Panc1 (cell line): ENCODE measurements around the gene MMAB. TPM values are rescaled to one million over a fixed set of nuclear protein-coding genes. Genes with fewer than 3 reads are reported as not detected.

ENCODE experiments used
- ATAC-seq: fragments of 200-7000 bp; cut with Tn5 transposase; 2 replicates; pipeline ENCODE4 v1.9.1; 2020; ENCODE audit warnings: mild to moderate bottlenecking, moderate library complexity
- BruUV-seq: library from RNA; stranded (reverse); fragments of 400-500 nt; replicated peaks from 2 replicates; lab custom pipeline; 2021; lab: Mats Ljungman, UMichigan
- CTCF ChIA-PET: fragments of 300-600 bp; sonication (Branson Sonifier 250); formaldehyde crosslinking; loops from one replicate; lab custom pipeline; 2022; ENCODE audit warnings: antibody characterized with exemption; lab: Charles Lee
- POLR2A ChIA-PET: fragments of 300-600 bp; sonication (Branson Sonifier 250); formaldehyde crosslinking; loops from one replicate; lab custom pipeline; 2022; ENCODE audit warnings: antibody characterized with exemption; lab: Charles Lee
- DNase-seq: peaks from one replicate; pipeline ENCODE4 v3.0.0-alpha.2; 2010; ENCODE audit warnings: low read depth, low spot score
- H3K27ac ChIP-seq: 2 replicates; pipeline ENCODE4 v1.5.1; 2011; ENCODE audit warnings: mild to moderate bottlenecking, low read length, inconsistent platforms
- H3K27me3 ChIP-seq: fragments of 200-500 bp; sonication (Bioruptor generic); 2 replicates; pipeline ENCODE4 v1.6.0; 2014; ENCODE audit warnings: low read length, inconsistent platforms; ENCODE audit not compliant: control insufficient read depth, insufficient read depth
- H3K36me3 ChIP-seq: fragments of 200-500 bp; sonication (Bioruptor generic); 2 replicates; pipeline ENCODE4 v1.5.1; 2014; ENCODE audit warnings: inconsistent platforms, mild to moderate bottlenecking, low read length, moderate library complexity; ENCODE audit not compliant: control insufficient read depth, insufficient read depth
- H3K4me1 ChIP-seq: 2 replicates; pipeline ENCODE4 v1.5.1; 2011; ENCODE audit warnings: inconsistent platforms, mild to moderate bottlenecking, low read length, moderate library complexity; ENCODE audit not compliant: control insufficient read depth, insufficient read depth
- H3K4me3 ChIP-seq, 2 experiments: 2 replicates each; pipeline ENCODE4 v1.5.1; 2011 to 2012; ENCODE audit warnings: low read depth in 2 of 2, low read length in 2 of 2, mild to moderate bottlenecking in 2 of 2, inconsistent platforms in 1 of 2, moderate library complexity in 1 of 2
- H3K9me3 ChIP-seq: fragments of 200-500 bp; sonication (Bioruptor generic); 2 replicates; pipeline ENCODE4 v1.5.1; 2014; ENCODE audit warnings: low read depth, mild to moderate bottlenecking, inconsistent platforms, low read length, moderate library complexity; ENCODE audit not compliant: control insufficient read depth, insufficient read depth
- CTCF ChIP-seq: fragments of 450-650 bp; IDR thresholded peaks from 2 replicates; pipeline ENCODE4 v1.5.1; 2017; ENCODE audit warnings: mild to moderate bottlenecking
- POLR2AphosphoS5 ChIP-seq: IDR thresholded peaks from 2 replicates; pipeline ENCODE4 v1.6.1; 2012; ENCODE audit warnings: mild to moderate bottlenecking, low read depth, low read length, moderate library complexity
- REST ChIP-seq, 2 experiments: IDR thresholded peaks; 2 replicates each; pipeline ENCODE4 v1.6.1; 2011 to 2012; ENCODE audit warnings: low read depth in 2 of 2, control low read depth in 1 of 2, low read length in 1 of 2, mild to moderate bottlenecking in 1 of 2, moderate library complexity in 1 of 2; ENCODE audit not compliant: insufficient read depth in 1 of 2
- SIN3A ChIP-seq: IDR thresholded peaks from 2 replicates; pipeline ENCODE4 v1.6.1; 2012; ENCODE audit warnings: low read depth, mild to moderate bottlenecking, low read length, moderate library complexity, borderline replicate concordance; ENCODE audit not compliant: insufficient read depth
- TCF7L2 ChIP-seq: IDR thresholded peaks from 2 replicates; pipeline ENCODE4 v1.6.1; 2011; ENCODE audit warnings: mild to moderate bottlenecking, low read depth, low read length, inconsistent platforms
- in situ Hi-C: cut with HindIII; loops from 2 replicates; pipeline ENCODE4 v1.10.0; 2016; ENCODE audit warnings: low sequenced_read_pairs, low pct_unique_long_range_greater_than_20kb
- intact Hi-C: fragments of 100-400 bp; cut with micrococcal nuclease; formaldehyde crosslinking; loops from one replicate; pipeline ENCODE4 v1.10.0; 2022; ENCODE audit not compliant: unreplicated experiment
- total RNA-seq: library from RNA; stranded (reverse); gene quantifications from one replicate; pipeline ENCODE4 v1.2.1, GENCODE V29; 2021; ENCODE audit not compliant: unreplicated experiment

Gene MMAB
- total RNA-seq, 1 experiment from 2014 or later, result 58.6 TPM

GRCh38 chr12:109518820-109519665, 54.3 kb downstream of the MMAB start:
- ChIA-PET POLR2A (interaction anchor here (0.5 to 0.6 kb wide), 2 partner anchors 36 to 412 kb away, joined by 6 to 15 read pairs; no protein-coding TSS in a partner anchor), CTCF (interaction anchor here (0.6 kb wide), 2 partner anchors 39 to 109 kb away, joined by 3 to 6 read pairs; no protein-coding TSS in a partner anchor)
- no TSS peak for BruUV-seq
- Histone ChIP-seq H3K4me3 (no peak overlapping the region), H3K27me3 (no peaks in the 10 kb centered on the region), H3K36me3 (no peaks in the 10 kb centered on the region), H3K27ac (no peak overlapping the region), H3K4me1 (no peaks in the 10 kb centered on the region), H3K9me3 (no peaks in the 10 kb centered on the region)
- in situ Hi-C loops, result no loop called here
- peak; percentile 79; the same call in 1 of the 2 replicates for ATAC-seq
- TF ChIP-seq REST (IDR thresholded peaks at IDR 0.05; ENCODE audit: insufficient read depth in 1 of 2, low read depth in 2 of 2, low read length in 1 of 2) (no peak), CTCF (peak; percentile 92), TCF7L2 (no peak), POLR2AphosphoS5 (no peak), SIN3A (no peak)
- intact Hi-C loops, result loop anchor here (1.0 kb wide), 1 partner anchor 256 kb away; no protein-coding TSS in a partner anchor
- DNase-seq, result peak; percentile 33

GRCh38 chr12:109517619-109518018, 55.7 kb downstream of the MMAB start:
- intact Hi-C loops, result loop anchor here (1.0 kb wide), 1 partner anchor 258 kb away; no protein-coding TSS in a partner anchor
- Histone ChIP-seq H3K4me1 (no peaks in the 10 kb centered on the region), H3K27ac (no peak overlapping the region), H3K4me3 (no peak overlapping the region), H3K36me3 (no peaks in the 10 kb centered on the region), H3K9me3 (no peaks in the 10 kb centered on the region), H3K27me3 (no peaks in the 10 kb centered on the region)
- in situ Hi-C loops, result no loop called here
- ATAC-seq, result no peak
- TF ChIP-seq POLR2AphosphoS5 (no peak), TCF7L2 (no peak), CTCF (no peak), SIN3A (no peak), REST (IDR thresholded peaks at IDR 0.05; ENCODE audit: insufficient read depth in 1 of 2, low read depth in 2 of 2, low read length in 1 of 2) (no peak)
- ChIA-PET CTCF (interaction anchor here (0.8 kb wide), 1 partner anchor 268 kb away, joined by 3 read pairs; no protein-coding TSS in a partner anchor), POLR2A (no interaction called here)
- DNase-seq, result no peak
- no TSS peak for BruUV-seq
